ENCODE data around the gene GIPR. TPM values are rescaled to one million over a fixed set of nuclear protein-coding genes. Genes with fewer than 3 reads are reported as not detected.

Gene GIPR
- total and polyA plus RNA-seq, 10 of the 15 experiments (the other 5 are each of a cell fraction or from before 2014, with no cell fraction given) = 1.7 to 26.3 (median 13.7) TPM

DNA sequence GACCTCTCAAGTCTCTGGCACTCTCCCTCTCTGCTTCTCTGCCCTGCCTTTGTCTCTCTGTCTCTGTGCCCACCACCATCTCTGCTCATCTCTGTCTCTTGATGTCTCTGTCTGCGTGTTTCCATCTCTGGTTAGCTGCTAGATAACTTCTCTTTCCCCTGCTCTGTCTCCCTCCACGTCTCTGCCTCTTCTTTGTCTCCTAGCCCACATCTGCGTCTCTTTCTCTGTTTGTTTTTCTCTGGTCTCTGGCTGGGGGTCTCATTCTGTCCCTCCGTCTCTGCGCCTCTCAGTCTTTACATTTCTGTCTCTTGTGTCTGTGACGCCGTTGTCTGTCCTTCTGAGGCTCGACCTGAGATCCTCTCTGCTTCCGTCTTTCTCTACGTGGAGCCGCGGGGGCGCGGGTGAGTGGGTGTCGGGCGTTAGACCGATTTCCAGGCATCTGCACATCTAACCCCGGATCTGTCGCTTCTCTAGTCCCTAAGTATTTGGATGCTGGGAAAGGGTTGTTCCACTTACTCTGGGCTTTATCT is 386 bp downstream of the GIPR start (continued):
- TF ChIP-seq, protein P1, sequence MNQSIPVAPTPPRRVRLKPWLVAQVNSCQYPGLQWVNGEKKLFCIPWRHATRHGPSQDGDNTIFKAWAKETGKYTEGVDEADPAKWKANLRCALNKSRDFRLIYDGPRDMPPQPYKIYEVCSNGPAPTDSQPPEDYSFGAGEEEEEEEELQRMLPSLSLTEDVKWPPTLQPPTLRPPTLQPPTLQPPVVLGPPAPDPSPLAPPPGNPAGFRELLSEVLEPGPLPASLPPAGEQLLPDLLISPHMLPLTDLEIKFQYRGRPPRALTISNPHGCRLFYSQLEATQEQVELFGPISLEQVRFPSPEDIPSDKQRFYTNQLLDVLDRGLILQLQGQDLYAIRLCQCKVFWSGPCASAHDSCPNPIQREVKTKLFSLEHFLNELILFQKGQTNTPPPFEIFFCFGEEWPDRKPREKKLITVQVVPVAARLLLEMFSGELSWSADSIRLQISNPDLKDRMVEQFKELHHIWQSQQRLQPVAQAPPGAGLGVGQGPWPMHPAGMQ (IDR thresholded peaks at IDR 0.05; ENCODE audit: borderline replicate concordance) = no peak; the same call in 1 of the 2 replicates
- TF ChIP-seq LARP7 (IDR thresholded peaks at IDR 0.05) (no peak), RAD51 (IDR thresholded peaks at IDR 0.05) (no peak), POLR2AphosphoS5 (IDR thresholded peaks at IDR 0.05; ENCODE audit: low read length) (no peak), MEF2B (IDR thresholded peaks at IDR 0.05; ENCODE audit: partially characterized antibody, poor library complexity, severe bottlenecking) (no peak), MXI1 (IDR thresholded peaks at IDR 0.05; ENCODE audit: low read depth, low read length) (no peak), NRF1 (conservative IDR thresholded peaks at IDR 0.05; ENCODE audit: low read depth, low read length) (no peak), TBL1XR1 (IDR thresholded peaks at IDR 0.05; ENCODE audit: low read depth, low read length) (no peak), TARDBP (IDR thresholded peaks at IDR 0.05; ENCODE audit: borderline replicate concordance) (no peak), RUNX3 (IDR thresholded peaks at IDR 0.05; ENCODE audit: low read length) (no peak), EZH2 (IDR thresholded peaks at IDR 0.05; ENCODE audit: borderline replicate concordance, control insufficient read depth, low read depth, low read length) (no peak), YY1 (IDR thresholded peaks at IDR 0.05; ENCODE audit: low read depth, low read length) (no peak), BRCA1 (IDR thresholded peaks at IDR 0.05; ENCODE audit: low read depth, low read length) (no peak), SMC3 (IDR thresholded peaks at IDR 0.05; ENCODE audit: borderline replicate concordance, low read length) (no peak), WRNIP1 (IDR thresholded peaks at IDR 0.05; ENCODE audit: borderline replicate concordance, low read depth, low read length) (no peak), BMI1 (IDR thresholded peaks at IDR 0.05; ENCODE audit: borderline replicate concordance) (no peak), IRF4 (IDR thresholded peaks at IDR 0.05; ENCODE audit: low read depth, low read length) (no peak), ZNF24 (IDR thresholded peaks at IDR 0.05) (no peak), YBX1 (IDR thresholded peaks at IDR 0.05) (0 out of 2 replicates have a peak, but pooled peaks have one; percentile 15), NBN (IDR thresholded peaks at IDR 0.05) (peak; percentile 67; the same call in 1 of the 2 replicates)
- TF ChIP-seq, protein P2, sequence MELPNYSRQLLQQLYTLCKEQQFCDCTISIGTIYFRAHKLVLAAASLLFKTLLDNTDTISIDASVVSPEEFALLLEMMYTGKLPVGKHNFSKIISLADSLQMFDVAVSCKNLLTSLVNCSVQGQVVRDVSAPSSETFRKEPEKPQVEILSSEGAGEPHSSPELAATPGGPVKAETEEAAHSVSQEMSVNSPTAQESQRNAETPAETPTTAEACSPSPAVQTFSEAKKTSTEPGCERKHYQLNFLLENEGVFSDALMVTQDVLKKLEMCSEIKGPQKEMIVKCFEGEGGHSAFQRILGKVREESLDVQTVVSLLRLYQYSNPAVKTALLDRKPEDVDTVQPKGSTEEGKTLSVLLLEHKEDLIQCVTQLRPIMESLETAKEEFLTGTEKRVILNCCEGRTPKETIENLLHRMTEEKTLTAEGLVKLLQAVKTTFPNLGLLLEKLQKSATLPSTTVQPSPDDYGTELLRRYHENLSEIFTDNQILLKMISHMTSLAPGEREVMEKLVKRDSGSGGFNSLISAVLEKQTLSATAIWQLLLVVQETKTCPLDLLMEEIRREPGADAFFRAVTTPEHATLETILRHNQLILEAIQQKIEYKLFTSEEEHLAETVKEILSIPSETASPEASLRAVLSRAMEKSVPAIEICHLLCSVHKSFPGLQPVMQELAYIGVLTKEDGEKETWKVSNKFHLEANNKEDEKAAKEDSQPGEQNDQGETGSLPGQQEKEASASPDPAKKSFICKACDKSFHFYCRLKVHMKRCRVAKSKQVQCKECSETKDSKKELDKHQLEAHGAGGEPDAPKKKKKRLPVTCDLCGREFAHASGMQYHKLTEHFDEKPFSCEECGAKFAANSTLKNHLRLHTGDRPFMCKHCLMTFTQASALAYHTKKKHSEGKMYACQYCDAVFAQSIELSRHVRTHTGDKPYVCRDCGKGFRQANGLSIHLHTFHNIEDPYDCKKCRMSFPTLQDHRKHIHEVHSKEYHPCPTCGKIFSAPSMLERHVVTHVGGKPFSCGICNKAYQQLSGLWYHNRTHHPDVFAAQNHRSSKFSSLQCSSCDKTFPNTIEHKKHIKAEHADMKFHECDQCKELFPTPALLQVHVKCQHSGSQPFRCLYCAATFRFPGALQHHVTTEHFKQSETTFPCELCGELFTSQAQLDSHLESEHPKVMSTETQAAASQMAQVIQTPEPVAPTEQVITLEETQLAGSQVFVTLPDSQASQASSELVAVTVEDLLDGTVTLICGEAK (IDR thresholded peaks at IDR 0.05; ENCODE audit: borderline replicate concordance) = 0 out of 2 replicates have a peak, but pooled peaks have one; percentile 32
- TF ChIP-seq, protein P3, sequence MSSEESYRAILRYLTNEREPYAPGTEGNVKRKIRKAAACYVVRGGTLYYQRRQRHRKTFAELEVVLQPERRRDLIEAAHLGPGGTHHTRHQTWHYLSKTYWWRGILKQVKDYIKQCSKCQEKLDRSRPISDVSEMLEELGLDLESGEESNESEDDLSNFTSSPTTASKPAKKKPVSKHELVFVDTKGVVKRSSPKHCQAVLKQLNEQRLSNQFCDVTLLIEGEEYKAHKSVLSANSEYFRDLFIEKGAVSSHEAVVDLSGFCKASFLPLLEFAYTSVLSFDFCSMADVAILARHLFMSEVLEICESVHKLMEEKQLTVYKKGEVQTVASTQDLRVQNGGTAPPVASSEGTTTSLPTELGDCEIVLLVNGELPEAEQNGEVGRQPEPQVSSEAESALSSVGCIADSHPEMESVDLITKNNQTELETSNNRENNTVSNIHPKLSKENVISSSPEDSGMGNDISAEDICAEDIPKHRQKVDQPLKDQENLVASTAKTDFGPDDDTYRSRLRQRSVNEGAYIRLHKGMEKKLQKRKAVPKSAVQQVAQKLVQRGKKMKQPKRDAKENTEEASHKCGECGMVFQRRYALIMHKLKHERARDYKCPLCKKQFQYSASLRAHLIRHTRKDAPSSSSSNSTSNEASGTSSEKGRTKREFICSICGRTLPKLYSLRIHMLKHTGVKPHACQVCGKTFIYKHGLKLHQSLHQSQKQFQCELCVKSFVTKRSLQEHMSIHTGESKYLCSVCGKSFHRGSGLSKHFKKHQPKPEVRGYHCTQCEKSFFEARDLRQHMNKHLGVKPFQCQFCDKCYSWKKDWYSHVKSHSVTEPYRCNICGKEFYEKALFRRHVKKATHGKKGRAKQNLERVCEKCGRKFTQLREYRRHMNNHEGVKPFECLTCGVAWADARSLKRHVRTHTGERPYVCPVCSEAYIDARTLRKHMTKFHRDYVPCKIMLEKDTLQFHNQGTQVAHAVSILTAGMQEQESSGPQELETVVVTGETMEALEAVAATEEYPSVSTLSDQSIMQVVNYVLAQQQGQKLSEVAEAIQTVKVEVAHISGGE (CRISPR knock-in tag; IDR thresholded peaks at IDR 0.05) = no peak
- TF ChIP-seq, protein P4, sequence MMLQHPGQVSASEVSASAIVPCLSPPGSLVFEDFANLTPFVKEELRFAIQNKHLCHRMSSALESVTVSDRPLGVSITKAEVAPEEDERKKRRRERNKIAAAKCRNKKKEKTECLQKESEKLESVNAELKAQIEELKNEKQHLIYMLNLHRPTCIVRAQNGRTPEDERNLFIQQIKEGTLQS (IDR thresholded peaks at IDR 0.05; ENCODE audit: borderline replicate concordance, extremely low read depth, low read depth, low read length) = no peak
